MCF 10A (cell line): ENCODE measurements around the gene CLCNKB. TPM values are rescaled to one million over a fixed set of nuclear protein-coding genes. Genes with fewer than 3 reads are reported as not detected.
"Not testable (repeated sequence)": the region's sequence is repeated elsewhere in the genome, so short reads cannot be mapped to it uniquely, and the experiment has no call there.

Experiments used
- BruUV-seq: library from RNA; stranded (reverse); fragments of 400-500 nt; replicated peaks from 2 replicates; lab custom pipeline; 2021; lab: Mats Ljungman, UMichigan
- CTCF ChIA-PET: fragments of 300-600 bp; sonication (Branson Sonifier 250); formaldehyde crosslinking; extraction: SDS; loops from one replicate; lab custom pipeline; 2021; ENCODE audit warnings: antibody characterized with exemption, inconsistent platforms; lab: Yijun Ruan, JAX
- POLR2A ChIA-PET: fragments of 300-600, 350-650 bp; sonication (Branson Sonifier 250); formaldehyde crosslinking; extraction: SDS; loops from one replicate; lab custom pipeline; 2020; ENCODE audit warnings: antibody characterized with exemption, inconsistent platforms; lab: Yijun Ruan, JAX
- DNase-seq: peaks from one replicate; pipeline ENCODE4 v3.0.0-alpha.2; 2018; ENCODE audit not compliant: unreplicated experiment
- H3K27ac Mint-ChIP-seq: one replicate; pipeline ENCODE4 v1.8.0; 2022; ENCODE audit warnings: mild to moderate bottlenecking, low read depth, mixed read lengths; ENCODE audit not compliant: unreplicated experiment
- H3K27me3 Mint-ChIP-seq: one replicate; pipeline ENCODE4 v1.8.0; 2022; ENCODE audit warnings: mixed read lengths; ENCODE audit not compliant: insufficient read depth, unreplicated experiment
- H3K36me3 Mint-ChIP-seq: one replicate; pipeline ENCODE4 v1.8.0; 2022; ENCODE audit warnings: mild to moderate bottlenecking, moderate library complexity, mixed read lengths; ENCODE audit not compliant: insufficient read depth, unreplicated experiment
- H3K4me1 Mint-ChIP-seq: one replicate; pipeline ENCODE4 v1.8.0; 2022; ENCODE audit warnings: mixed read lengths; ENCODE audit not compliant: insufficient read depth, unreplicated experiment
- H3K4me3 Mint-ChIP-seq: one replicate; pipeline ENCODE4 v1.8.0; 2022; ENCODE audit warnings: mild to moderate bottlenecking, moderate library complexity, mixed read lengths; ENCODE audit not compliant: unreplicated experiment
- H3K9me3 Mint-ChIP-seq: one replicate; pipeline ENCODE4 v1.8.0; 2022; ENCODE audit warnings: mixed read lengths; ENCODE audit not compliant: unreplicated experiment
- CTCF ChIP-seq: fragments of 200-600 bp; IDR thresholded peaks from one replicate; pipeline ENCODE4 v1.8.0; 2022; ENCODE audit warnings: antibody characterized with exemption, mild to moderate bottlenecking; ENCODE audit not compliant: unreplicated experiment
- intact Hi-C: fragments of 100-400 bp; cut with micrococcal nuclease; formaldehyde crosslinking; loops from 2 replicates; pipeline ENCODE4 v1.14.1; 2022
- total RNA-seq: library from RNA; stranded (reverse); gene quantifications from 2 replicates; pipeline ENCODE4 v1.2.3, GENCODE V29; 2022

CLCNKB gene
- total RNA-seq, 1 experiment from 2014 or later = not detected

- no TSS peak for BruUV-seq
- H3K27ac Mint-ChIP-seq = no peak overlapping the region
- H3K4me1 Mint-ChIP-seq = no peaks in the 10 kb centered on the region
- TF ChIP-seq CTCF = no peak
- H3K9me3 Mint-ChIP-seq = no peaks in the 10 kb centered on the region
- ChIA-PET POLR2A (no interaction called here), CTCF (interaction anchor here (0.7 kb wide), 1 partner anchor 33 kb away, joined by 4 read pairs; no protein-coding TSS in a partner anchor)
- H3K4me3 Mint-ChIP-seq = no peak overlapping the region
- intact Hi-C loops = no loop called here
- no peak for DNase-seq
- no peaks in the 10 kb centered on the region for H3K36me3 Mint-ChIP-seq
- peaks cover 14% of the 10 kb centered on the region for H3K27me3 Mint-ChIP-seq
Measured at GRCh38 chr1:16041200-16041599, 2.4 kb upstream of the CLCNKB start.

- DNase-seq = no peak
- TF ChIP-seq CTCF = no peak
- no peaks in the 10 kb centered on the region for H3K36me3 Mint-ChIP-seq
- peaks cover 14% of the 10 kb centered on the region for H3K27me3 Mint-ChIP-seq
- H3K4me3 Mint-ChIP-seq = no peak overlapping the region
- BruUV-seq = no TSS peak
- H3K4me1 Mint-ChIP-seq = no peaks in the 10 kb centered on the region
- no peak overlapping the region for H3K27ac Mint-ChIP-seq
- H3K9me3 Mint-ChIP-seq = no peaks in the 10 kb centered on the region
- ChIA-PET POLR2A (no interaction called here), CTCF (interaction anchor here (0.7 kb wide), 1 partner anchor 34 kb away, joined by 4 read pairs; no protein-coding TSS in a partner anchor)
- intact Hi-C loops = no loop called here
Measured at GRCh38 chr1:16042096-16042495, 1.5 kb upstream of the CLCNKB start.

- H3K9me3 Mint-ChIP-seq, CTCF ChIA-PET, intact Hi-C loops, BruUV-seq, H3K36me3 Mint-ChIP-seq, H3K27ac Mint-ChIP-seq, H3K4me3 Mint-ChIP-seq, DNase-seq, H3K4me1 Mint-ChIP-seq, POLR2A ChIA-PET: not testable (repeated sequence)
- peaks cover 14% of the 10 kb centered on the region for H3K27me3 Mint-ChIP-seq
Measured at GRCh38 chr1:16042654-16043053, 928 bp upstream of the CLCNKB start.

- H3K27me3 Mint-ChIP-seq = peaks cover 14% of the 10 kb centered on the region
- ChIA-PET CTCF (interaction anchor here (0.6 kb wide), 2 partner anchors 12 to 32 kb away, joined by 3 read pairs; no protein-coding TSS in a partner anchor), POLR2A (no interaction called here)
- TF ChIP-seq CTCF = no peak
- no peaks in the 10 kb centered on the region for H3K9me3 Mint-ChIP-seq
- no peaks in the 10 kb centered on the region for H3K4me1 Mint-ChIP-seq
- H3K4me3 Mint-ChIP-seq = no peak overlapping the region
- no peak for DNase-seq
- H3K27ac Mint-ChIP-seq = no peak overlapping the region
- no peaks in the 10 kb centered on the region for H3K36me3 Mint-ChIP-seq
- no TSS peak for BruUV-seq
- intact Hi-C loops = no loop called here
Measured at GRCh38 chr1:16043950-16044349, 368 bp downstream of the CLCNKB start.
